HCT116 (cell line): Measurements from ENCODE around the gene LAMP5. TPM values are rescaled to one million over a fixed set of nuclear protein-coding genes. Genes with fewer than 3 reads are reported as not detected.

Experiments
- ATAC-seq: fragments of 200-7000 bp; cut with Tn5 transposase; 2 replicates; pipeline ENCODE4 v1.9.1; 2020; ENCODE audit warnings: mild to moderate bottlenecking, moderate library complexity
- BruUV-seq: library from RNA; stranded (reverse); fragments of 400-500 nt; replicated peaks from 2 replicates; lab custom pipeline; 2021; lab: Mats Ljungman, UMichigan
- CTCF ChIA-PET: fragments of 300-600 bp; sonication (Branson Sonifier 250); formaldehyde crosslinking; loops from one replicate; lab custom pipeline; 2021; ENCODE audit warnings: antibody characterized with exemption; lab: Charles Lee
- POLR2A ChIA-PET: fragments of 300-600, 350-600 bp; sonication (Branson Sonifier 250); formaldehyde crosslinking; loops from one replicate; lab custom pipeline; 2021; ENCODE audit warnings: antibody characterized with exemption; lab: Charles Lee
- RAD21 ChIA-PET, 2 experiments: fragments of 300-600 bp; sonication (Branson Sonifier 250); formaldehyde crosslinking; loops; one replicate each; lab custom pipeline; 2023; ENCODE audit warnings: low total read pairs in 2 of 2; ENCODE audit not compliant: uncharacterized antibody in 2 of 2, unreplicated experiment in 2 of 2, low non-redundant PET in 1 of 2; lab: Charles Lee
- DNase-seq: peaks from one replicate; pipeline ENCODE4 v3.0.0-alpha.2; 2010; ENCODE audit warnings: low read depth, low spot score
- H2AFZ ChIP-seq: fragments of 200-600 bp; shearing (Covaris generic), sonication (generic); 2 replicates; pipeline ENCODE4 v1.6.1; 2017; ENCODE audit warnings: low read depth, mixed run types, mixed read lengths, antibody characterized with exemption, low read length; ENCODE audit not compliant: poor library complexity, severe bottlenecking
- H3K27ac ChIP-seq: 2 replicates; pipeline ENCODE4 v1.5.1; 2012; ENCODE audit warnings: low read depth, low read length
- H3K27me3 ChIP-seq: fragments of 200-600 bp; sonication (generic); 2 replicates; pipeline ENCODE4 v1.6.1; 2016; ENCODE audit warnings: mixed run types, low read length, mixed read lengths; ENCODE audit not compliant: insufficient read depth
- H3K36me3 ChIP-seq, 2 experiments: fragments of 200-500 bp in 1 of 2; fragments of 200-600 bp in 1 of 2; sonication (Bioruptor generic) in 1 of 2; sonication (generic) in 1 of 2; 2 replicates each; pipeline versions ENCODE4 v1.5.1 to v1.6.1; 2014 to 2016; ENCODE audit warnings: low read length in 2 of 2, inconsistent platforms in 1 of 2, mixed read lengths in 1 of 2, mixed run types in 1 of 2; ENCODE audit not compliant: insufficient read depth in 2 of 2, control insufficient read depth in 1 of 2
- H3K4me1 ChIP-seq, 2 experiments: fragments of 200-600 bp in 1 of 2; sonication (generic) in 1 of 2; 2 replicates each; pipeline versions ENCODE4 v1.5.1 to v1.6.1; 2012 to 2017; ENCODE audit warnings: low read length in 2 of 2, inconsistent platforms in 1 of 2, mild to moderate bottlenecking in 1 of 2, mixed read lengths in 1 of 2, mixed run types in 1 of 2, moderate library complexity in 1 of 2; ENCODE audit not compliant: insufficient read depth in 2 of 2, control insufficient read depth in 1 of 2
- H3K4me2 ChIP-seq: fragments of 200-600 bp; sonication (generic); 2 replicates; pipeline ENCODE4 v1.6.1; 2017; ENCODE audit warnings: mixed run types, low read length, mixed read lengths
- H3K4me3 ChIP-seq, 2 experiments: fragments of 200-600 bp in 1 of 2; sonication (generic) in 1 of 2; replicated peaks in 1 of 2; 2 replicates each; pipeline ENCODE4 v1.5.1; 2011 to 2016; ENCODE audit warnings: low read length in 2 of 2, control low read depth in 1 of 2, low read depth in 1 of 2, mild to moderate bottlenecking in 1 of 2, mixed read lengths in 1 of 2, mixed run types in 1 of 2
- H3K79me2 ChIP-seq: fragments of 200-600 bp; sonication (generic); 2 replicates; pipeline ENCODE4 v1.6.1; 2017; ENCODE audit warnings: mild to moderate bottlenecking, mixed run types, low read length, moderate library complexity, mixed read lengths; ENCODE audit not compliant: insufficient read depth
- H3K9ac ChIP-seq: fragments of 200-600 bp; sonication (generic); 2 replicates; pipeline ENCODE4 v1.6.1; 2016; ENCODE audit warnings: low read length, mixed read lengths
- H3K9me2 ChIP-seq: fragments of 200-600 bp; sonication (generic), shearing (Covaris generic); 2 replicates; pipeline ENCODE4 v1.6.1; 2017; ENCODE audit warnings: mixed run types, mild to moderate bottlenecking, moderate library complexity; ENCODE audit not compliant: insufficient read depth
- H3K9me3 ChIP-seq, 2 experiments: fragments of 200-500 bp in 1 of 2; fragments of 200-600 bp in 1 of 2; sonication (Bioruptor generic) in 1 of 2; sonication (generic) in 1 of 2; 2 replicates each; pipeline ENCODE4 v1.6.1; 2014 to 2017; ENCODE audit warnings: low read length in 2 of 2, mixed read lengths in 2 of 2, inconsistent platforms in 1 of 2, low read depth in 1 of 2, mild to moderate bottlenecking in 1 of 2, mixed run types in 1 of 2, moderate library complexity in 1 of 2; ENCODE audit not compliant: control insufficient read depth in 1 of 2, insufficient read depth in 1 of 2
- H4K20me1 ChIP-seq: fragments of 200-600 bp; sonication (generic), shearing (Covaris generic); 2 replicates; pipeline ENCODE4 v1.6.1; 2017; ENCODE audit warnings: mixed run types, mild to moderate bottlenecking, moderate library complexity; ENCODE audit not compliant: insufficient read depth
- CBX3 ChIP-seq: IDR thresholded peaks from 2 replicates; pipeline ENCODE4 v1.6.1; 2012; ENCODE audit warnings: low read depth
- EZH2phosphoT487 ChIP-seq: fragments of 200-600 bp; IDR thresholded peaks from 2 replicates; pipeline ENCODE4 v1.6.1; 2018; ENCODE audit warnings: antibody characterized with exemption, borderline replicate concordance
- FOSL1 ChIP-seq: IDR thresholded peaks from 2 replicates; pipeline ENCODE4 v1.6.1; 2012; ENCODE audit warnings: low read depth
- MAX ChIP-seq: IDR thresholded peaks from 2 replicates; pipeline ENCODE4 v1.6.1; 2012
- RAD21 ChIP-seq: IDR thresholded peaks from 2 replicates; pipeline ENCODE4 v1.6.1; 2012; ENCODE audit warnings: low read depth, mild to moderate bottlenecking
- SIN3A ChIP-seq: IDR thresholded peaks from 2 replicates; pipeline ENCODE4 v1.6.1; 2012; ENCODE audit warnings: low read depth
- TCF7L2 ChIP-seq: IDR thresholded peaks from 2 replicates; pipeline ENCODE4 v1.7.0; 2011; ENCODE audit warnings: borderline replicate concordance, inconsistent platforms; ENCODE audit not compliant: insufficient read depth, insufficient read length; ENCODE audit errors: extremely low read depth
- ZBTB33 ChIP-seq: IDR thresholded peaks from 2 replicates; pipeline ENCODE4 v1.6.1; 2011; ENCODE audit warnings: mild to moderate bottlenecking, low read length, moderate library complexity; ENCODE audit not compliant: insufficient replicate concordance; ENCODE audit errors: extremely low read depth
- ZFX ChIP-seq: fragments of 450-650 bp; IDR thresholded peaks from 2 replicates; pipeline ENCODE4 v1.6.1; 2017
- intact Hi-C: fragments of 100-400 bp; cut with micrococcal nuclease; formaldehyde crosslinking; loops from 2 replicates; pipeline ENCODE4 v1.10.0; 2022
- total RNA-seq: library from RNA; stranded (reverse); gene quantifications from one replicate; pipeline ENCODE4 v1.2.1, GENCODE V29; 2021; ENCODE audit not compliant: unreplicated experiment
- TF ChIP-seq, protein P1 (sequence below), 3 experiments: fragments of 200-600 bp in 1 of 3; sonication (generic) in 1 of 3; IDR thresholded peaks in 2 of 3; conservative IDR thresholded peaks in 1 of 3; 2 replicates each; pipeline ENCODE4 v1.5.1; 2012 to 2017; ENCODE audit warnings: low read depth in 2 of 3, low read length in 2 of 3, antibody characterized with exemption in 1 of 3, borderline replicate concordance in 1 of 3, control low read depth in 1 of 3, mild to moderate bottlenecking in 1 of 3, mixed read lengths in 1 of 3, mixed run types in 1 of 3, moderate library complexity in 1 of 3; ENCODE audit not compliant: insufficient read depth in 1 of 3
- TF ChIP-seq, protein P2 (sequence below): IDR thresholded peaks from 2 replicates; pipeline ENCODE4 v1.6.1; 2012; ENCODE audit warnings: low read depth

The LAMP5 gene
- total RNA-seq, 1 experiment from 2014 or later, result not detected

DNA sequence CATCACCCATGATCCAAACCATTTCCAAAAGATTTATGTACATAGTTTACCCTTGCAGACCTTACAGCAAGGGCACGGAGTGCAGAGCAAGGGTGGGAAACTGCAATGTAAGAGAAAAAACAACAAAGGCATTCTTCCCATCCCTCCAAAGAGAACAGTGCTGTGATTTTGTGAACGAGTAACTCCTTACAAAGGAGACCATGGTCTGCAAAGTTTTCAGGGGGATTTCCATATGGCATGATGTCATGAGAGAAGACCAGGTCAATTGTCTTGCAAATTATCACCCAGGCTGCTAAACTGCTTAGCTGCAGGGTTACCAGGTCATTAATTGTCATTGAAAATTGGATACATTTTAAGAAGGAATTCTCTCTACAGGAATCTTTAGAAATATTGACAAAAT is 58.3 kb downstream of the LAMP5 start:
- Histone ChIP-seq H3K9me3 (no peaks in the 10 kb centered on the region), H4K20me1 (no peaks in the 10 kb centered on the region), H3K4me1 (no peaks in the 10 kb centered on the region), H3K27me3 (peaks cover 29% of the 10 kb centered on the region; the same call in 1 of the 2 replicates), H3K27ac (no peak overlapping the region), H3K36me3 (no peaks in the 10 kb centered on the region), H3K9me2 (no peaks in the 10 kb centered on the region), H3K4me2 (no peak overlapping the region), H3K79me2 (no peaks in the 10 kb centered on the region), H3K4me3 (no peak overlapping the region), H2AFZ (no peak overlapping the region)
- RAD21 ChIA-PET, result no interaction called here
- CTCF ChIA-PET, result no interaction called here
- BruUV-seq, result no TSS peak
- ATAC-seq (no peak), DNase-seq (no peak)
- POLR2A ChIA-PET, result no interaction called here
- intact Hi-C loops, result no loop called here
- TF ChIP-seq FOSL1 (no peak), ZBTB33 (no peak), TCF7L2 (no peak), EZH2phosphoT487 (no peak), MAX (no peak), SIN3A (no peak), RAD21 (no peak), ZFX (no peak), CBX3 (no peak)
- TF ChIP-seq, protein P1, sequence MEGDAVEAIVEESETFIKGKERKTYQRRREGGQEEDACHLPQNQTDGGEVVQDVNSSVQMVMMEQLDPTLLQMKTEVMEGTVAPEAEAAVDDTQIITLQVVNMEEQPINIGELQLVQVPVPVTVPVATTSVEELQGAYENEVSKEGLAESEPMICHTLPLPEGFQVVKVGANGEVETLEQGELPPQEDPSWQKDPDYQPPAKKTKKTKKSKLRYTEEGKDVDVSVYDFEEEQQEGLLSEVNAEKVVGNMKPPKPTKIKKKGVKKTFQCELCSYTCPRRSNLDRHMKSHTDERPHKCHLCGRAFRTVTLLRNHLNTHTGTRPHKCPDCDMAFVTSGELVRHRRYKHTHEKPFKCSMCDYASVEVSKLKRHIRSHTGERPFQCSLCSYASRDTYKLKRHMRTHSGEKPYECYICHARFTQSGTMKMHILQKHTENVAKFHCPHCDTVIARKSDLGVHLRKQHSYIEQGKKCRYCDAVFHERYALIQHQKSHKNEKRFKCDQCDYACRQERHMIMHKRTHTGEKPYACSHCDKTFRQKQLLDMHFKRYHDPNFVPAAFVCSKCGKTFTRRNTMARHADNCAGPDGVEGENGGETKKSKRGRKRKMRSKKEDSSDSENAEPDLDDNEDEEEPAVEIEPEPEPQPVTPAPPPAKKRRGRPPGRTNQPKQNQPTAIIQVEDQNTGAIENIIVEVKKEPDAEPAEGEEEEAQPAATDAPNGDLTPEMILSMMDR (IDR thresholded peaks at IDR 0.05 in 2 of 3, conservative IDR thresholded peaks at IDR 0.05 in 1 of 3; ENCODE audit: borderline replicate concordance in 1 of 3, insufficient read depth in 1 of 3, low read depth in 2 of 3, low read length in 2 of 3), result no peak
- TF ChIP-seq, protein P2, sequence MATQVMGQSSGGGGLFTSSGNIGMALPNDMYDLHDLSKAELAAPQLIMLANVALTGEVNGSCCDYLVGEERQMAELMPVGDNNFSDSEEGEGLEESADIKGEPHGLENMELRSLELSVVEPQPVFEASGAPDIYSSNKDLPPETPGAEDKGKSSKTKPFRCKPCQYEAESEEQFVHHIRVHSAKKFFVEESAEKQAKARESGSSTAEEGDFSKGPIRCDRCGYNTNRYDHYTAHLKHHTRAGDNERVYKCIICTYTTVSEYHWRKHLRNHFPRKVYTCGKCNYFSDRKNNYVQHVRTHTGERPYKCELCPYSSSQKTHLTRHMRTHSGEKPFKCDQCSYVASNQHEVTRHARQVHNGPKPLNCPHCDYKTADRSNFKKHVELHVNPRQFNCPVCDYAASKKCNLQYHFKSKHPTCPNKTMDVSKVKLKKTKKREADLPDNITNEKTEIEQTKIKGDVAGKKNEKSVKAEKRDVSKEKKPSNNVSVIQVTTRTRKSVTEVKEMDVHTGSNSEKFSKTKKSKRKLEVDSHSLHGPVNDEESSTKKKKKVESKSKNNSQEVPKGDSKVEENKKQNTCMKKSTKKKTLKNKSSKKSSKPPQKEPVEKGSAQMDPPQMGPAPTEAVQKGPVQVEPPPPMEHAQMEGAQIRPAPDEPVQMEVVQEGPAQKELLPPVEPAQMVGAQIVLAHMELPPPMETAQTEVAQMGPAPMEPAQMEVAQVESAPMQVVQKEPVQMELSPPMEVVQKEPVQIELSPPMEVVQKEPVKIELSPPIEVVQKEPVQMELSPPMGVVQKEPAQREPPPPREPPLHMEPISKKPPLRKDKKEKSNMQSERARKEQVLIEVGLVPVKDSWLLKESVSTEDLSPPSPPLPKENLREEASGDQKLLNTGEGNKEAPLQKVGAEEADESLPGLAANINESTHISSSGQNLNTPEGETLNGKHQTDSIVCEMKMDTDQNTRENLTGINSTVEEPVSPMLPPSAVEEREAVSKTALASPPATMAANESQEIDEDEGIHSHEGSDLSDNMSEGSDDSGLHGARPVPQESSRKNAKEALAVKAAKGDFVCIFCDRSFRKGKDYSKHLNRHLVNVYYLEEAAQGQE, result no peak
- TF ChIP-seq, all 23 proteins: peak for 0
- no peak overlapping the region for H3K9ac ChIP-seq
